ENCODE results near the gene UTF1. TPM values are rescaled to one million over a fixed set of nuclear protein-coding genes. Genes with fewer than 3 reads are reported as not detected.

The UTF1 gene
- total and polyA plus RNA-seq, 2 experiments from 2014 or later, result not detected

- H4K20me1 ChIP-seq (ENCODE audit: insufficient read depth), result no peaks in the 10 kb centered on the region
- no peaks in the 10 kb centered on the region for H3K27me3 ChIP-seq (replicated peaks; ENCODE audit: insufficient read depth)
- no peak overlapping the region for H2AFZ ChIP-seq
- in situ Hi-C loops (cut with MboI), result no loop called here
- no peaks in the 10 kb centered on the region for H3K9me2 ChIP-seq (ENCODE audit: insufficient read depth)
- no peaks in the 10 kb centered on the region for H3K79me2 ChIP-seq (ENCODE audit: insufficient read depth)
- H3K4me3 ChIP-seq, result no peak overlapping the region
- no peaks in the 10 kb centered on the region for H3F3A ChIP-seq (ENCODE audit: insufficient read depth)
- no peak for TF ChIP-seq EZH2 (IDR thresholded peaks at IDR 0.05; ENCODE audit: insufficient read depth, poor library complexity, severe bottlenecking)
- no peak for TF ChIP-seq EZH2phosphoT487 (IDR thresholded peaks at IDR 0.05; ENCODE audit: insufficient read depth, low read depth)
- no peak for DNase-seq
- H3K4me1 ChIP-seq (ENCODE audit: insufficient read depth), result no peaks in the 10 kb centered on the region; the same call in 1 of the 2 replicates
- no peaks in the 10 kb centered on the region for H3K9me3 ChIP-seq (ENCODE audit: low read depth)
- no peaks in the 10 kb centered on the region for H3K36me3 ChIP-seq (ENCODE audit: low read depth)
- 72 to 76% methylated on average over 21 of the region's 21 CpGs for WGBS, 2 experiments (ENCODE audit: low coverage in 1 of 2, low lambda C conversion rate in 2 of 2, missing lambda C conversion rate in 2 of 2)
- no peak overlapping the region for H3K9ac ChIP-seq
- H3K4me2 ChIP-seq (ENCODE audit: unreplicated experiment), result no peak overlapping the region
- H3K27ac ChIP-seq, result no peak overlapping the region
These were observed 36.2 kb downstream of the UTF1 start for GRCh38 chr10:133266056-133266795.

- no peak overlapping the region for H2AFZ ChIP-seq
- WGBS, 2 experiments (ENCODE audit: low coverage in 1 of 2, low lambda C conversion rate in 2 of 2, missing lambda C conversion rate in 2 of 2), result 70 to 72% methylated on average over 9 to 14 of the region's 14 CpGs
- no peak for TF ChIP-seq EZH2 (IDR thresholded peaks at IDR 0.05; ENCODE audit: insufficient read depth, poor library complexity, severe bottlenecking)
- TF ChIP-seq EZH2phosphoT487 (IDR thresholded peaks at IDR 0.05; ENCODE audit: insufficient read depth, low read depth), result no peak
- H3K4me2 ChIP-seq (ENCODE audit: unreplicated experiment), result no peak overlapping the region
- no peaks in the 10 kb centered on the region for H3F3A ChIP-seq (ENCODE audit: insufficient read depth)
- no peak for DNase-seq
- H3K79me2 ChIP-seq (ENCODE audit: insufficient read depth), result no peaks in the 10 kb centered on the region
- H4K20me1 ChIP-seq (ENCODE audit: insufficient read depth), result no peaks in the 10 kb centered on the region
- H3K4me1 ChIP-seq (ENCODE audit: insufficient read depth), result no peaks in the 10 kb centered on the region
- no peaks in the 10 kb centered on the region for H3K9me3 ChIP-seq (ENCODE audit: low read depth)
- no peaks in the 10 kb centered on the region for H3K36me3 ChIP-seq (ENCODE audit: low read depth)
- no peak overlapping the region for H3K9ac ChIP-seq
- H3K27me3 ChIP-seq (replicated peaks; ENCODE audit: insufficient read depth), result no peaks in the 10 kb centered on the region
- in situ Hi-C loops (cut with MboI), result no loop called here
- no peak overlapping the region for H3K4me3 ChIP-seq
- H3K9me2 ChIP-seq (ENCODE audit: insufficient read depth), result no peaks in the 10 kb centered on the region
- H3K27ac ChIP-seq, result no peak overlapping the region
These were observed 37.3 kb downstream of the UTF1 start for GRCh38 chr10:133267293-133267692.

GRCh38 chr10:133267829-133268228 is 37.8 kb downstream of the UTF1 start:
- no peak for DNase-seq
- Histone ChIP-seq H3K4me2 (ENCODE audit: unreplicated experiment) (no peak overlapping the region), H3F3A (ENCODE audit: insufficient read depth) (no peaks in the 10 kb centered on the region), H3K79me2 (ENCODE audit: insufficient read depth) (no peaks in the 10 kb centered on the region), H3K4me1 (ENCODE audit: insufficient read depth) (no peaks in the 10 kb centered on the region), H3K27me3 (replicated peaks; ENCODE audit: insufficient read depth) (no peaks in the 10 kb centered on the region), H3K4me3 (no peak overlapping the region), H3K36me3 (ENCODE audit: low read depth) (no peaks in the 10 kb centered on the region), H2AFZ (no peak overlapping the region), H4K20me1 (ENCODE audit: insufficient read depth) (no peaks in the 10 kb centered on the region), H3K9ac (no peak overlapping the region), H3K9me3 (ENCODE audit: low read depth) (no peaks in the 10 kb centered on the region), H3K27ac (no peak overlapping the region), H3K9me2 (ENCODE audit: insufficient read depth) (no peaks in the 10 kb centered on the region)
- 95% methylated on average over 18 to 22 of the region's 22 CpGs for WGBS, 2 experiments (ENCODE audit: low coverage in 1 of 2, low lambda C conversion rate in 2 of 2, missing lambda C conversion rate in 2 of 2)
- in situ Hi-C loops (cut with MboI), result no loop called here
- TF ChIP-seq EZH2 (IDR thresholded peaks at IDR 0.05; ENCODE audit: insufficient read depth, poor library complexity, severe bottlenecking) (no peak), EZH2phosphoT487 (IDR thresholded peaks at IDR 0.05; ENCODE audit: insufficient read depth, low read depth) (no peak)

GRCh38 chr10:133268532-133268931 is 38.5 kb downstream of the UTF1 start:
- Histone ChIP-seq H3K79me2 (ENCODE audit: insufficient read depth) (no peaks in the 10 kb centered on the region), H3F3A (ENCODE audit: insufficient read depth) (no peaks in the 10 kb centered on the region), H3K36me3 (ENCODE audit: low read depth) (no peaks in the 10 kb centered on the region), H3K4me1 (ENCODE audit: insufficient read depth) (no peaks in the 10 kb centered on the region), H2AFZ (no peak overlapping the region), H3K9me2 (ENCODE audit: insufficient read depth) (no peaks in the 10 kb centered on the region), H3K9me3 (ENCODE audit: low read depth) (no peaks in the 10 kb centered on the region), H3K27ac (no peak overlapping the region), H3K9ac (no peak overlapping the region), H4K20me1 (ENCODE audit: insufficient read depth) (no peaks in the 10 kb centered on the region), H3K27me3 (replicated peaks; ENCODE audit: insufficient read depth) (no peaks in the 10 kb centered on the region), H3K4me3 (no peak overlapping the region), H3K4me2 (ENCODE audit: unreplicated experiment) (no peak overlapping the region)
- TF ChIP-seq EZH2 (IDR thresholded peaks at IDR 0.05; ENCODE audit: insufficient read depth, poor library complexity, severe bottlenecking) (no peak), EZH2phosphoT487 (IDR thresholded peaks at IDR 0.05; ENCODE audit: insufficient read depth, low read depth) (no peak)
- 80 to 89% methylated on average over 14 to 21 of the region's 22 CpGs for WGBS, 2 experiments (ENCODE audit: low coverage in 1 of 2, low lambda C conversion rate in 2 of 2, missing lambda C conversion rate in 2 of 2)
- no peak for DNase-seq
- in situ Hi-C loops (cut with MboI), result no loop called here

Data from GM23248 (cell line).